NCI-H82 (cell line): ENCODE results near the gene CACNA1E.
A peak's percentile ranks its signal among the peaks of the same experiment; 100 is the strongest.
"Not testable (repeated sequence)": the region's sequence is repeated elsewhere in the genome, so short reads cannot be mapped to it uniquely, and the experiment has no call there.

ENCODE experiments used
- DNase-seq: peaks from one replicate; lab custom pipeline; 2025; lab: John Stamatoyannopoulos, UW

Gene CACNA1E

GRCh38 chr1:181813266-181813665 is 329.9 kb downstream of the CACNA1E start:
- DNase-seq = no peak

DNA sequence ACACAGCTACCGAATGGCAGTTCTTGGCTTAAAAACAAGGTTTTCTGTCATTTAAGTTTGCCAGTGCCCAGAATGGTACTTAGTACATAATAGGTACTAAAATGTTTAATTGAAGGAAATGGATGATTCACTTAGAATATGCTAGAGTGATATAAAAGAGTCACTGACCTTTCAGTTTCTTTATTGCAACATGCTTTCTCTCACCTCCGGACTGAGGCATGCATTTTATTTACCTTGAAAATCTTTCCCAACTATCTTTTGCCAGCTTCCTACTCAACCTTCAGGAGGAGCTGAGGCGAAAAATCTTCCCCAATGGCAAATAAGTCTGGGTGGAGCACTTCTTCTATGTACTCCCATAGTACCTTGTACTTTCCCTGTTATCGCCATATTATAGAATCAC is 333.3 kb downstream of the CACNA1E start:
- no peak for DNase-seq

GRCh38 chr1:181817091-181817490 is 333.8 kb downstream of the CACNA1E start:
- no peak for DNase-seq

DNA sequence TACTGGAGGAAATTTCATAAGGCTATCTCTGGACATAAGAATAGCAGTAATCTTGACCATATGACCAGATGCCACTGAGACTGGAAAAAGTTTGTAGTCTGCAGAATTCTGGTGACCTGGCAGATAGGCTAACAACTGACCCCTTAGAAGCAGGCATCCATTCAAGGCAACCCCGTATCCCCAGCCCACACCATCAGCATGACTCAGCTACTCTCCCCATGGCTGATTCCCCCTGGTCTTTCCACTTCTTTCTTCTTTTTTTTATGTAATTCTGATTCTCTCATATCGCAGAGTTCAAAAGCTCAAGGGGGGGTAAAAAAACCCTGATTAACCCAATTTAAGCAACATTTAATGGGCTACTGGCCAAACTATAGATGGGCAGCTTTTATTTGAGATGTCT is 335.1 kb downstream of the CACNA1E start:
- DNase-seq = peak; percentile 20

GRCh38 chr1:181818943-181819342 is 335.6 kb downstream of the CACNA1E start:
- DNase-seq = peak; percentile 87

GRCh38 chr1:181821701-181822100 is 338.4 kb downstream of the CACNA1E start:
- no peak for DNase-seq

- DNase-seq = not testable (repeated sequence)
These were observed 349.0 kb downstream of the CACNA1E start for GRCh38 chr1:181832173-181832880.

- DNase-seq = no peak
These were observed 362.8 kb downstream of the CACNA1E start for GRCh38 chr1:181846001-181846645.

GRCh38 chr1:181846681-181847080 is 363.4 kb downstream of the CACNA1E start:
- DNase-seq = no peak

- DNase-seq = peak; percentile 87
These were observed 365.8 kb downstream of the CACNA1E start for GRCh38 chr1:181849071-181849470.

- not testable (repeated sequence) for DNase-seq
These were observed 370.9 kb downstream of the CACNA1E start for GRCh38 chr1:181854212-181854611.

GRCh38 chr1:181855380-181855779 is 372.1 kb downstream of the CACNA1E start:
- DNase-seq = no peak
